ENCODE results near the gene SLC44A5. TPM values are rescaled to one million over a fixed set of nuclear protein-coding genes. Genes with fewer than 3 reads are reported as not detected.

Gene SLC44A5
- total RNA-seq, 2 donors from 2014 or later: 3.6 to 5.4 TPM

GRCh38 chr1:75469586-75470173 is 141.2 kb downstream of the SLC44A5 start:
- Histone ChIP-seq H3K36me3 (replicated peaks in 1 of 2; ENCODE audit: insufficient read depth in 1 of 2, low read depth in 2 of 2) (no peaks in the 10 kb centered on the region), H3K27ac (no peak overlapping the region), H3K27me3 (no peaks in the 10 kb centered on the region), H3K4me3 (no peak overlapping the region), H3K4me1 (no peaks in the 10 kb centered on the region), H3K9me3 (no peaks in the 10 kb centered on the region)
- 47 to 61% methylated on average over 7 of the region's 7 CpGs for WGBS, 2 donors
- no peak for DNase-seq
- no peak for ATAC-seq
- TF ChIP-seq POLR2A (IDR thresholded peaks at IDR 0.05) (no peak), CTCF (IDR thresholded peaks at IDR 0.05) (no peak)
- intact Hi-C loops (cut with DNase I): no loop called here

DNA sequence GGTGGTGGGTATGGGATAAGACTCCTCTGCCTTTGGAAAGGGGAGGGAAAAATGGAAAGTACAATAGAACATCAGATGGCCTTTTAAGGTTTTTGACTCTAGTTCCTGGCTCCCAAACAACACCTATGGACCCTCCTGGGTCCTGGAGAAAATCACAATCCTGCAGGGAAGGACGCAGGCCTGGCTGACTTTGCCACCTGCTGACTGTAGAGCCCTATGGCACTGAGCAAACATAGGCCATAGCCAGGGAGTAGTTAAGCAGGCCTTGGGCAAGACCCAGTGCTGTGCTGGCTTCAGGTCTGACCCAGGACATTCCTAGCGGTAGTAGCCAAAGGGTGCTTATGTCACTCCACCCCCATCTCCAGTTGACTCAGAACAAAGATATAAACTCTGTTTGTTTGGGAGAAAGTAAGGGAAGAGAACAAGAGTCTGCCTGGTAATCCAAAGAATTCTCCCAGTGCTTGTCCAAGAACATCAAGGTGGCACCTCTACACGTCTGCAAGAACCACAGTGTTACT is 149.0 kb downstream of the SLC44A5 start:
- H3K27ac ChIP-seq: no peak overlapping the region
- H3K27me3 ChIP-seq: no peaks in the 10 kb centered on the region
- no peak for TF ChIP-seq CTCF (IDR thresholded peaks at IDR 0.05)
- TF ChIP-seq POLR2A (IDR thresholded peaks at IDR 0.05): no peak
- peak in 2 of 4 donors; percentile 7 to 17 for DNase-seq
- H3K4me3 ChIP-seq: no peak overlapping the region
- WGBS, 2 donors: 63 to 89% methylated on average over 2 to 3 of the region's 3 CpGs
- no peaks in the 10 kb centered on the region for H3K36me3 ChIP-seq (replicated peaks in 1 of 2; ENCODE audit: insufficient read depth in 1 of 2, low read depth in 2 of 2)
- H3K9me3 ChIP-seq: no peaks in the 10 kb centered on the region
- intact Hi-C loops (cut with DNase I): no loop called here
- no peak for ATAC-seq
- no peaks in the 10 kb centered on the region for H3K4me1 ChIP-seq

DNA sequence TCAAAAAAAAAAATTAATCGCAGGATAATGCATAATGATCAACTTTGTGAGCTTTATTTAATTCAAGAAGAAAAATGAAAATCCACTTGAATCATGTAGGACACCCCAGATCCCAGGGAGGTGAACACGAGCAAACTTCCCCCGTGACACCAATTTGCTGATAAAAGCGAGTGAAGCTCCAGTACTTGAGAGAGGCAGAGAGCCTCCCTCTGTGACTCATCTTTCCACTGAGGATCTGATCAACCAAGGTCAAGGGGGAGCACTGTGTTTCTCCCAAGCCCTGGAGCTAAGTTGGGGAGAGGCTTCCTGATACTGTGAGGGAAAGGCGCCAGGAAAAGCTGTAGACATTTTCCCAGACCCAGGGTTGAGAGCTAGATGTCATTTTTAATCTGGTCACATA is 160.9 kb downstream of the SLC44A5 start:
- intact Hi-C loops (cut with DNase I): no loop called here
- WGBS, 2 donors: 71 to 80% methylated on average over 5 of the region's 5 CpGs
- no peak overlapping the region for H3K4me3 ChIP-seq

GRCh38 chr1:75444220-75444619 is 166.7 kb downstream of the SLC44A5 start:
- no peak for ATAC-seq
- no peaks in the 10 kb centered on the region for H3K9me3 ChIP-seq
- intact Hi-C loops (cut with DNase I): no loop called here
- TF ChIP-seq POLR2A (IDR thresholded peaks at IDR 0.05) (no peak), CTCF (IDR thresholded peaks at IDR 0.05) (no peak)
- H3K4me3 ChIP-seq: no peak overlapping the region
- no peaks in the 10 kb centered on the region for H3K4me1 ChIP-seq
- H3K36me3 ChIP-seq (replicated peaks in 1 of 2; ENCODE audit: insufficient read depth in 1 of 2, low read depth in 2 of 2): no peaks in the 10 kb centered on the region
- DNase-seq: no peak
- no peak overlapping the region for H3K27ac ChIP-seq
- H3K27me3 ChIP-seq: no peaks in the 10 kb centered on the region
- 50 to 60% methylated on average over 1 of the region's 1 CpG for WGBS, 2 donors

More for the DNA sequence above, 160.9 kb downstream of the SLC44A5 start:
- no peaks in the 10 kb centered on the region for H3K27me3 ChIP-seq
- DNase-seq (no peak), ATAC-seq (no peak)
- H3K4me1 ChIP-seq: no peaks in the 10 kb centered on the region
- no peaks in the 10 kb centered on the region for H3K36me3 ChIP-seq (replicated peaks in 1 of 2; ENCODE audit: insufficient read depth in 1 of 2, low read depth in 2 of 2)
- H3K9me3 ChIP-seq: no peaks in the 10 kb centered on the region
- H3K27ac ChIP-seq: no peak overlapping the region
- TF ChIP-seq POLR2A (IDR thresholded peaks at IDR 0.05): no peak
- TF ChIP-seq CTCF (IDR thresholded peaks at IDR 0.05): no peak

GRCh38 chr1:75440274-75440673 is 170.6 kb downstream of the SLC44A5 start:
- DNase-seq (no peak), ATAC-seq (no peak)
- Histone ChIP-seq H3K36me3 (replicated peaks in 1 of 2; ENCODE audit: insufficient read depth in 1 of 2, low read depth in 2 of 2) (no peaks in the 10 kb centered on the region), H3K4me3 (no peak overlapping the region), H3K27ac (no peak overlapping the region), H3K4me1 (no peaks in the 10 kb centered on the region), H3K9me3 (no peaks in the 10 kb centered on the region), H3K27me3 (no peaks in the 10 kb centered on the region)
- no peak for TF ChIP-seq POLR2A (IDR thresholded peaks at IDR 0.05)
- intact Hi-C loops (cut with DNase I): no loop called here
- WGBS, 2 donors: 44 to 46% methylated on average over 2 of the region's 2 CpGs
